OCI-LY3 (cell line): Measurements from ENCODE around the gene EIF4G3.

Experiments
- EZH2phosphoT487 ChIP-seq: fragments of 200-600 bp; shearing (Covaris generic); IDR thresholded peaks from 2 replicates; pipeline ENCODE4 v1.6.1; 2018; ENCODE audit warnings: antibody characterized with exemption, mixed run types, low read depth
- TF ChIP-seq, protein P1 (sequence below): fragments of 200-600, 300-600 bp; sonication (generic); IDR thresholded peaks from 2 replicates; pipeline ENCODE4 v1.5.1; 2014; ENCODE audit warnings: antibody characterized with exemption, low read length, low read depth

GRCh38 chr1:21064057-21064456, 112.6 kb downstream of the EIF4G3 start:
- TF ChIP-seq, protein P1, sequence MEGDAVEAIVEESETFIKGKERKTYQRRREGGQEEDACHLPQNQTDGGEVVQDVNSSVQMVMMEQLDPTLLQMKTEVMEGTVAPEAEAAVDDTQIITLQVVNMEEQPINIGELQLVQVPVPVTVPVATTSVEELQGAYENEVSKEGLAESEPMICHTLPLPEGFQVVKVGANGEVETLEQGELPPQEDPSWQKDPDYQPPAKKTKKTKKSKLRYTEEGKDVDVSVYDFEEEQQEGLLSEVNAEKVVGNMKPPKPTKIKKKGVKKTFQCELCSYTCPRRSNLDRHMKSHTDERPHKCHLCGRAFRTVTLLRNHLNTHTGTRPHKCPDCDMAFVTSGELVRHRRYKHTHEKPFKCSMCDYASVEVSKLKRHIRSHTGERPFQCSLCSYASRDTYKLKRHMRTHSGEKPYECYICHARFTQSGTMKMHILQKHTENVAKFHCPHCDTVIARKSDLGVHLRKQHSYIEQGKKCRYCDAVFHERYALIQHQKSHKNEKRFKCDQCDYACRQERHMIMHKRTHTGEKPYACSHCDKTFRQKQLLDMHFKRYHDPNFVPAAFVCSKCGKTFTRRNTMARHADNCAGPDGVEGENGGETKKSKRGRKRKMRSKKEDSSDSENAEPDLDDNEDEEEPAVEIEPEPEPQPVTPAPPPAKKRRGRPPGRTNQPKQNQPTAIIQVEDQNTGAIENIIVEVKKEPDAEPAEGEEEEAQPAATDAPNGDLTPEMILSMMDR: no peak
- TF ChIP-seq EZH2phosphoT487: no peak
